Measurements from ENCODE around the gene NEDD9.
A peak's percentile ranks its signal among the peaks of the same experiment; 100 is the strongest.

The NEDD9 gene

GRCh38 chr6:11151488-11151887 lies 81.0 kb downstream of the NEDD9 start:
- no peak overlapping the region for H3K4me3 ChIP-seq
- H3K36me3 ChIP-seq: no peaks in the 10 kb centered on the region
- H3K27ac ChIP-seq: no peak overlapping the region
- H3K4me2 ChIP-seq: no peak overlapping the region
- no peaks in the 10 kb centered on the region for H3K27me3 ChIP-seq
- no peak overlapping the region for H3K9ac ChIP-seq
- TF ChIP-seq Cebpa-rat (IDR thresholded peaks at IDR 0.05): no peak
- no peaks in the 10 kb centered on the region for H4K20me1 ChIP-seq
- H3K4me1 ChIP-seq: no peaks in the 10 kb centered on the region
- no peaks in the 10 kb centered on the region for H3K9me3 ChIP-seq (replicated peaks in 1 of 11)

DNA sequence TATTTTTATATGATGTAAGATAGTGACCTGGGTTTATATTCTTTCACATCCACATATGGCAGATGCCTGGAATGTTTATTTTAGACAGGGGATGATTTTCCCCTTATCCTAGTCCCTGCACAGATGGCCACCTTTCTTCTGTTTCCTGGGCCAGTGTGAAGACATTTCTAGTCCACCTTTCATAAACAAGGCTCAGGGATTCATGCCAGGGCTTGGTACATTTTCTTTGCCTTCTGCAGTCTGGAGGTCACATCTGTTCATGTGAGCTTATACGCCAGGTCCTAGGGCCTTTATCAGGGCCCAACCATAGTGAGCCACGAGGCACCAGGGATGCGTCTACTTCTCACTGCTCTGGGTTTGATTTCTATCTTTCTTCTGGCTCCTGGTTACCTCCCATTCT lies 82.9 kb downstream of the NEDD9 start:
- H3K4me3 ChIP-seq: no peak overlapping the region
- peaks cover 0 to 4% (median under 1%) of the 10 kb centered on the region in 10 experiments; a peak in 6 of 20 replicates for H3K4me1 ChIP-seq
- no peak overlapping the region for H3K4me2 ChIP-seq

GRCh38 chr6:11146117-11146826 lies 86.2 kb downstream of the NEDD9 start:
- Histone ChIP-seq H4K20me1 (no peaks in the 10 kb centered on the region), H3K4me3 (no peak overlapping the region)

More for the DNA sequence above, 82.9 kb downstream of the NEDD9 start:
- H4K20me1 ChIP-seq: no peaks in the 10 kb centered on the region
- no peak overlapping the region for H3K27ac ChIP-seq
- H3K27me3 ChIP-seq: no peaks in the 10 kb centered on the region
- no peak overlapping the region for H3K9ac ChIP-seq
- no peaks in the 10 kb centered on the region for H3K9me3 ChIP-seq (replicated peaks in 1 of 11)
- TF ChIP-seq Cebpa-rat (IDR thresholded peaks at IDR 0.05): no peak
- H3K36me3 ChIP-seq: no peaks in the 10 kb centered on the region

DNA sequence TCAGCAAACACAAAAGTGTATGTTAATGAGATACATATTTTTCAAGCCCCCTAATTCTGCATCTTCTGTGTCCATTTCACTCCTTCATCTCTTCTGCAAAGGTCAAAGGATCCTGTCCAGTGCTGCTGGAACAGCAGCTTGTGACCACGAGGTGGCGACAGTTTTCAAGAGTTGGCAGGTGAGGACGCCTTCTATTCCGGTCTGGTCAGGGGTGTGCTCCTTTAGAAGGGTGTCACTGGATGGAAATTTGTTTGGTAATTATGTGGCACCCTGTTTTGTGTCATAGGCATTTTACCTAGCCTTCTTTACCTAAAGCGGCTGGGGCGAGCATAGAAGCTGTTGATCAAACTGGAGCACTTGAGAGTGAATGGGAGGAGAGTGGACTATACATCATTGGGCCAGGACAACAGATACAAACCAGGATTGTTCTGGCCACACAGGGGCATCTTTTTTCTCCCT lies 88.0 kb downstream of the NEDD9 start:
- H3K27me3 ChIP-seq: no peaks in the 10 kb centered on the region
- peak overlapping the region in 1 of 11 experiments; percentile 10; a peak in 2 of 22 replicates for H3K27ac ChIP-seq
- TF ChIP-seq Cebpa-rat (IDR thresholded peaks at IDR 0.05): no peak
- peak overlapping the region in 2 of 11 experiments; percentile 64 to 76; a peak in 5 of 22 replicates for H3K4me2 ChIP-seq
- H3K9ac ChIP-seq: no peak overlapping the region
- no peaks in the 10 kb centered on the region for H4K20me1 ChIP-seq
- no peaks in the 10 kb centered on the region for H3K9me3 ChIP-seq (replicated peaks in 1 of 11)
- H3K36me3 ChIP-seq: no peaks in the 10 kb centered on the region
- peaks cover 21 to 55% (median 42%) of the 10 kb centered on the region in 10 experiments for H3K4me1 ChIP-seq
- H3K4me3 ChIP-seq: no peak overlapping the region

More at GRCh38 chr6:11146117-11146826, 86.2 kb downstream of the NEDD9 start:
- H3K9me3 ChIP-seq (replicated peaks in 1 of 11): no peaks in the 10 kb centered on the region
- TF ChIP-seq Cebpa-rat (IDR thresholded peaks at IDR 0.05): no peak
- no peak overlapping the region for H3K4me2 ChIP-seq
- no peaks in the 10 kb centered on the region for H3K27me3 ChIP-seq
- no peak overlapping the region for H3K9ac ChIP-seq
- no peaks in the 10 kb centered on the region for H3K36me3 ChIP-seq
- H3K27ac ChIP-seq: no peak overlapping the region
- H3K4me1 ChIP-seq: peaks cover 5 to 36% (median 29%) of the 10 kb centered on the region in 10 experiments

- Histone ChIP-seq H3K4me1 (peaks cover 21 to 62% (median 42%) of the 10 kb centered on the region in 10 experiments), H3K9ac (peak overlapping the region in 3 of 11 experiments; percentile 1 to 44 (median 26); a peak in 3 of 22 replicates), H3K4me2 (peak overlapping the region in 9 of 11 experiments; percentile 12 to 76 (median 51); a peak in 14 of 22 replicates), H3K27me3 (no peaks in the 10 kb centered on the region), H3K27ac (peak overlapping the region in 7 of 11 experiments; percentile 5 to 64 (median 20); a peak in 10 of 22 replicates), H3K36me3 (no peaks in the 10 kb centered on the region), H4K20me1 (no peaks in the 10 kb centered on the region), H3K4me3 (no peak overlapping the region), H3K9me3 (replicated peaks in 1 of 11) (no peaks in the 10 kb centered on the region)
- peak in 10 of 11 experiments; percentile 9 to 86 (median 66); a peak in 15 of 22 replicates for TF ChIP-seq Cebpa-rat (IDR thresholded peaks at IDR 0.05)
These were observed 88.8 kb downstream of the NEDD9 start for GRCh38 chr6:11143394-11144371.

DNA sequence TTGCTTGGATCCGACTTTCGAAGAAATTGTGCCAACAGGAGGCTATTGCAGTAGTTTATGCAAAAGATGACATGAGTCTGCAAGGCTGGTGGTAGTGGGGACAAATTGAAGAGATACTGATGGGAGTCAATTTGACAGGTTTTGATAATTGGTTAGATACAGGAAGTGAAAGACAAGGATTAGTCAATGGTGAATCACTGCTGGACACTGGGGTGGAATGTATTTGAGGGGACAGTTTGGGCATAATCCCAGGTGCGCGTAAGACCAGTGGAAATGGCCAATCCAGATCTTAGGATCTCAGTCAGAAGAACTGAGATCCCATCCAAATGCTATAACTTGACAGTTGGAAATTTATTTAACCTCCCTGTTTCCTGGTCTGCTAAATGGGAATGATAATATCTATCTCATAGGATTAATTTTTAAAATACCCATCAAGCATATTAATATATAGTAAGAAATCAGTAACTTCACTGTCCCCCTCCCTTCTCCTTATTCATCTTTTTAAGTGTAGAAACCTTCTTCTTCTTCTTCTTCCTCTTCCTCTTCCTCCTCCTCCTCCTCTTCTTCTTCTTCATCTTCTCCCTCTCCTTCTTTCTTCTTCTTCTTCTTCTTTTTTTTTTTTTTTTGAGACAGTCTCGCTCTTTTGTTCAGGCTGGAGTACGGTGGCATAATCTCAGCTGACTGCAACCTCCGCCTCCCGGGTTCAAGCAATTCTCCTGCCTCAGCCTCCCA lies 90.0 kb downstream of the NEDD9 start:
- no peak overlapping the region for H3K27ac ChIP-seq
- H3K9me3 ChIP-seq (replicated peaks in 1 of 11): no peaks in the 10 kb centered on the region
- H3K4me1 ChIP-seq: peaks cover 21 to 63% (median 42%) of the 10 kb centered on the region in 10 experiments
- H3K4me2 ChIP-seq: peak overlapping the region in 4 of 11 experiments; percentile 3 to 76 (median 54); a peak in 6 of 22 replicates
- H3K36me3 ChIP-seq: 0 out of 22 replicates have a peak, but pooled peaks cover 0 to 3% (median 0%) of the 10 kb centered on the region in 11 experiments
- no peaks in the 10 kb centered on the region for H3K27me3 ChIP-seq
- no peak overlapping the region for H3K4me3 ChIP-seq
- no peak overlapping the region for H3K9ac ChIP-seq
- no peaks in the 10 kb centered on the region for H4K20me1 ChIP-seq
- TF ChIP-seq Cebpa-rat (IDR thresholded peaks at IDR 0.05): no peak

- peak overlapping the region; percentile 34 to 85 (median 58) for H3K4me2 ChIP-seq
- no peak for TF ChIP-seq Cebpa-rat (IDR thresholded peaks at IDR 0.05)
- H3K36me3 ChIP-seq: peaks cover 0 to 14% (median 4%) of the 10 kb centered on the region in 11 experiments; a peak in 10 of 22 replicates
- H3K27me3 ChIP-seq: no peaks in the 10 kb centered on the region
- peak overlapping the region in 1 of 11 experiments; percentile 17; a peak in 2 of 22 replicates for H3K9ac ChIP-seq
- peaks cover 21 to 63% (median 42%) of the 10 kb centered on the region in 10 experiments for H3K4me1 ChIP-seq
- no peak overlapping the region for H3K4me3 ChIP-seq
- no peaks in the 10 kb centered on the region for H3K9me3 ChIP-seq (replicated peaks in 1 of 11)
- H4K20me1 ChIP-seq: no peaks in the 10 kb centered on the region
- no peak overlapping the region; a peak in 1 of 22 replicates for H3K27ac ChIP-seq
These were observed 91.2 kb downstream of the NEDD9 start for GRCh38 chr6:11141295-11141694.

- H3K4me3 ChIP-seq: no peak overlapping the region
- H3K27me3 ChIP-seq: no peaks in the 10 kb centered on the region
- peaks cover 21 to 63% (median 42%) of the 10 kb centered on the region in 10 experiments for H3K4me1 ChIP-seq
- H3K36me3 ChIP-seq: peaks cover 11 to 26% (median 16%) of the 10 kb centered on the region in 11 experiments
- H3K27ac ChIP-seq: no peak overlapping the region
- H3K9me3 ChIP-seq (replicated peaks in 1 of 11): no peaks in the 10 kb centered on the region
- peak overlapping the region in 8 of 11 experiments; percentile 34 to 85 (median 54); a peak in 9 of 22 replicates for H3K4me2 ChIP-seq
- H3K9ac ChIP-seq: no peak overlapping the region
- H4K20me1 ChIP-seq: no peaks in the 10 kb centered on the region
- TF ChIP-seq Cebpa-rat (IDR thresholded peaks at IDR 0.05): no peak
These were observed 92.4 kb downstream of the NEDD9 start for GRCh38 chr6:11140056-11140455.
